ENCODE data around the gene ADGRA1.
"Not testable (repeated sequence)": the region's sequence is repeated elsewhere in the genome, so short reads cannot be mapped to it uniquely, and the experiment has no call there.

Gene ADGRA1

GRCh38 chr10:133126431-133127290 is 38.9 kb downstream of the ADGRA1 start:
- no peak for DNase-seq (ENCODE audit: low read depth in 3 of 3, low spot score in 1 of 3)

DNA sequence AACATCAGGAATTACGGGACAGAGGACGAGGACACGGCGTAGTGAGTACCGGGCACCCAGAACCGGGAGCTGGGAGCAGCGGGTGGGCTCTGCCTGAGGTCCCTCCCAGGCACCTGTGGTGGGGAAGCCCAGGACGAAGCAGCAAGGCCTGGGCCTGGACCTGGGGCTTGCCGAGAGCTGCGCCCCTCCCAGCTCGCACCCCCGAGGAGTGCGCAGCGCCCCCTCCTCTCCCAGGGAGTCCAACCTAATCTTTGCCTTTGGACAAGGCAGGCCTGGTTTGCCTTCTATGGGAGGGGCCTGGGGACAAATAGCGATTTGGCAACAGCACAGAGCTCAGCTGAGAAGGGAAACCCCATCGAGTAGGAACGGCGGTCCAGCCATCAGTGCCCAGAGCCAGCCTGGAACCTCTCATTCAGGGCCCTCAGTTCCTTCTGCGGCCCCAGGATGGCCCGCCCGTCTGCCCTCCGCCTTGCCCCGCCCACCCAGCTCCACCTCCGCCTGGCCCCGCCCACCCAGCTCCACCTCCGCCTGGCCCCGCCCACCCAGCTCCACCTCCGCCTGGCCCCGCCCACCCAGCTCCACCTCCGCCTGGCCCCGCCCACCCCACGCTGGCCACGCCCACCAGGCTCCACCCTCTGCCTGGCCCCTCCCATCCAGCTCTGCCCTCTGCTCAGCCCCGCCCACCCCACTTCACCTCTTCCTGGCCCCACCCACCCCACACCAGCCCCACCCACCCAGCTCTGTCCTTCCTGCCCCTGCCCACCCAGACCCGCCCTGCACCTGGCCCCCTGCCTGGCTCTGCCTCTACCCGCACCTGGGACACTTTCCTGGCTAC is 39.8 kb downstream of the ADGRA1 start:
- DNase-seq (ENCODE audit: low read depth in 3 of 3, low spot score in 1 of 3), result peak in 1 of 3 donors; percentile 18

GRCh38 chr10:133128126-133129070 is 40.7 kb downstream of the ADGRA1 start:
- no peak for DNase-seq (ENCODE audit: low read depth in 3 of 3, low spot score in 1 of 3)

DNA sequence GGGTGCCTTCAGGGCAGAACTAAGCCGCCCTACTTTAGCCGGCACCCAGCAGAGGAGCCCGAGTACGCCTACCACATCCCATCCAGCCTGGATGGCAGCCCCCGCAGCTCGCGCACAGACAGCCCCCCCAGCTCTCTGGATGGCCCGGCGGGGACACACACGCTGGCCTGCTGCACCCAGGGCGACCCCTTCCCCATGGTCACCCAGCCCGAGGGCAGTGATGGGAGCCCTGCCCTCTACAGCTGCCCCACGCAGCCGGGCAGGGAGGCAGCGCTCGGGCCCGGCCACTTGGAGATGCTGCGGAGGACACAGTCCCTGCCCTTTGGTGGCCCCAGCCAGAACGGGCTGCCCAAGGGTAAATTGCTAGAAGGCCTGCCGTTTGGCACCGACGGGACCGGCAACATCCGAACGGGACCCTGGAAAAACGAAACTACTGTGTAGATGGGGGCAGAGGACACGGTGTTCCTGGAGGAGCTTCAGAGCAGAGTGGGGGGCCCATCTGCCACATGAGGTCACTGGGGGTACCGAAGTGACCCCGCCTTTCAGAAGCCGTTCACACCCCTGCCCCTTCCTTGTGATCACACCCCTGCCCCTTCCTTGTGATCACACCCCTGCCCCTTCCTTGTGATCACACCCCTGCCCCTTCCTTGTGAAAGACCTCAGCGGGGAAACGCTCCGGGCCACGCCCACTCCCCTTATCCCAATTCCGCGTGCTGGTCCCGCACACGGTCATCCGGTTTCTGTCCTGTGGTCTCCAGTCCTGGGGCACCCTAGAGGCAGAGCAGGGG is 41.5 kb downstream of the ADGRA1 start:
- DNase-seq (ENCODE audit: low read depth in 3 of 3, low spot score in 1 of 3), result no peak

DNA sequence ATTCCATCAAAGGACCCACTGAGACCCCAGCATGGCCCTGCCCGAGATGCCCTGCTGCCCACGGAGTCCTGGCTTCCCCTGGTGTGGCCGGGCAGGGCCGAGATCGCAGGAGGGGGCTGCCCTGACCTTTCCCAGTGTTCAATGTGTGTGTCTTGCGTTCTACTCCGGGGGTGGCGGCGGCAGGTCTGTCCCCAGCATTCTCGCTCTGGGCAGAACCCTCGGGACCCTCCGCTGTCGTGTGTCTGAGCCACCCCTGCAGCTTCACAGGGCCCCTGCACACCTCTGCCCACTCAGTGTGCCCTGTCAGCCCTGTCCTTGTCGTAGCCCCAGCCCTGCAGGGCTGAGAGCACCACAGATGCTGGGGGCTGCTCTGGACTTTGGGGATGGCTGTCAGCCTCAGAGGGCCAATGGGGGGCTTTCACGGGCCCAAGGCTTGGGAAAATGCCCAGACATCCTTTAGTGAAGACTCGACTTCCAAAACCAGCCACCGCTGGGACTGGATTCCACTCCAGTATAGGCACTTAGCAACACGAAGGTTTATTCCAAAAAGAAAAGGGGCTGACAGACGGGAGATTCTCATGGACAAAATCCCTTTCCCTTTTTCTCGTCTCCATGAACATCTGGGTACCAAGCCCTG is 42.3 kb downstream of the ADGRA1 start:
- DNase-seq (ENCODE audit: low read depth in 3 of 3, low spot score in 1 of 3), result no peak

GRCh38 chr10:133130602-133131001 is 42.9 kb downstream of the ADGRA1 start:
- DNase-seq (ENCODE audit: low read depth in 3 of 3, low spot score in 1 of 3), result no peak

DNA sequence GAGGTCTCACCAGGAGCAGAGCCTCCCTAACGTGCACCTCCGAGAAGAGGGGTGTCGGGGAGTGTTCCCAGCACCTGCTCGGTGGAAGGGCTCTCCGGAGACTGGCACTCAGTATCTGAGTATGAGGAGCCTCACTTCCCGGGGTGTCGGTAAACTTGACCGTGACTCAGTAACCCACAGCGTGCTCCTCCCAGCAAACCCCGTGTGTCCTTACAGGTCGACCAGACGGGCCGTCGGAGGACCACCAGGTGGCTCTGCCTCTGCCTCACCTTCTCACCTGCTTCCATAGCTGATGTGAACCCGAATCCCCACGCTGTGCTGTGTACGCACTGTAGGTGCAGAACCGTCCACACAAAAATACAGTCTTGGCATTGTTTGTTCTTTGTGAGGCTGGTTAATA is 43.3 kb downstream of the ADGRA1 start:
- DNase-seq (ENCODE audit: low read depth in 3 of 3, low spot score in 1 of 3), result no peak

DNA sequence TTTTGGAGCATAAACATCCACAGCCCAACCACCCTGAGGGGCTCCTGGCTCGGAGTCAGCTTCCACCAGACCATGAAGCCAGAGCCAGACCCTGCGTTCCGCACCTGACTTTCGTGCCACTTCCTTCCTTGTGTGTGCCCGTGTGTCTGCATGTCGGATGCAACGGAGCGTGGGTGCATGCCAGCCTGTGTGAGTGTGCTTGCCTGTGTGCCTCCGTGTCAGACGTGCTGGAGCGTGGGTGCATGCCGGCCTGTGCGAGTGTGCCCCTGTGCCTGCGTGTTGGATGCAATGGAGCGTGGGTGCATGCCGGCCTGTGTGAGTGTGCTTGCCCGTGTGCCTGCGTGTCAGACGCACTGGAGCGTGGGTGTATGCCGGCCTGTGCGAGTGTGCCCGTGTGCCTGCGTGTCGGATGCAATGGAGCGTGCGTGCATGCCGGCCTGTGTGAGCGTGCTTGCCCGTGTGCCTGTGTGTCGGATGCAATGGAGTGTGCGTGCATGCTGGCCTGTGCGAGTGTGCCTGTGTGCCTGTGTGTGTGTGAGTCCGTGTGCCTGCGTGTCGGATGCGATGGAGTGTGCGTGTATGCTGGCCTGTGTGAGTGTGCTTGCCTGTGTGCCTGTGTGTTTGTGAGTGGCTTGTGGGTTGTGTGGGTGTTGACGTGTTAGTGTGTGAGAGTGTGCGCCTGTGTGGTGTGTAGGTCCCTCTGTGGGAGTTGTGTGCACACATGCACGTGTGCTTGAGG is 44.2 kb downstream of the ADGRA1 start:
- DNase-seq (ENCODE audit: low read depth in 3 of 3, low spot score in 1 of 3), result no peak

- no peak for DNase-seq (ENCODE audit: low read depth in 3 of 3, low spot score in 1 of 3)
These were observed 45.0 kb downstream of the ADGRA1 start for GRCh38 chr10:133132473-133133291.

DNA sequence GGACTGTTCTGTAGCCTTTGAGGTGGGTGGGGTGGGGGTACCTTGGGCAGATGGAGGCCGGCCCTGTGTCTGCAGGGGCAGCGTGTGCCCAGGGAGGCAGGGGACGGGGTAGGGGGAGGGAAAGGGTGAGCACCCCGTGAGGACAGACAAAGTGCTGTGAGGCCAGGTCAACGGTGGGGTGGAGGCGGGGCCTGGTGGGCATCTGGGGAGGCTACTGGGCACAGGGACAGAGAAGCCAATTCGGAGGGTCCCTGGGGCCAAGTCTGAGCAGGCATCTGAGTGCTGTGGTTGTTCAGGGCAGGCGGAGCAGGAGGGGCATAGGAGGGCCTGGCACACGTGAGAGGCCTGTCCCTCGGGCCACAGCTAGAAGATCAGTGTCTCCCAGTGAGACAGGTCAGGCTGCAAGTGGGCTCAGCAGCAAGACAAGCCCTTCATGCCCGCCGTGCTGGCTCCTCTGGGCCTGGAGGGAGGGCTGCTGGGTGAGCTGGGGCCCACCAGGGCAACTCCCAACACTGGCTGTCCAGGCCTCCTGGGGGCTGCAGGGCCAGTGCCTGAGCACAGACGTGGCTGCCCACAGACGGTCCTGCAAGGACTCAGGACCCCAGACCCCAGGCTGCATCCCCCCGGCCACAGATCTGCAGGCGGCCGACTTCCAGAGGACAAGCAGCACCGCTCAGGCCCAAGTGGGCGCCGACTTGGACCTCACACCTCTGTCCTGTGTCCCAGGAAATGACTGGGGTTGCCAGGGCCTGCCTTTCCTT is 45.9 kb downstream of the ADGRA1 start:
- DNase-seq (ENCODE audit: low read depth in 3 of 3, low spot score in 1 of 3), result no peak

DNA sequence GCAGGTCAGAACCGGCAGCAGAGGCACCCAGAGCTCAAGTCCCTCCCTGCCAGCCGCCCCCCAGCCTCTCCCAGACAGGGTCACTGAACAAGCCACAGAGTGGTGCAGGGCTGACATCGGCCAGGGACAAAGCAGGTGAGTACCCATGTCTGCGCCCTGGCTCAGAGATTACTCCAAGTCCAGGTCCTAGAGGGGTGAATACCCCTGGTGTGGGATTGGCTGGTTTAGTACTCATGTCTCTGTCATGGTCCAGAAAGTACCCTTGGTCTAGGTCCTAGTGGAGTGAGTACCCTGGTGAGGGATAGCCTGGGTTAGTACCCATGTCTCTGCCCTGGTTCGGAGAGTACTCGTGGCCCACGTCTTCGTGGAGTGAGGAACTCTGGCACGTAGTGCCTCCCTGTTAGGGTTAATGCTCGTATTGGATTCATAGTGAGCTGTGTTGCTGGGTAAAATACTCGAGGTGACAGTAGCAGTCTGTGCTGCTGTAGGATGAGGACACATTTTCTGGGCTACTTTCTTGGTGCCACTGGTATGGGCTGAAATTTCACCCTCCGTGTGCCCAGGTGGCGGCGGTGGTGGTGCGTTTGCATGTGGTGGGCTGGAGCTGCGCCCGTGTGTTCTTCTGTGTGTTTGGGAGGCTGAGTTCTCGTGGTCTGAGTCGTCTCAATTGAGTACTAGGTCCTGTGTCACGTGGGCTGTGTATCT is 46.8 kb downstream of the ADGRA1 start:
- DNase-seq (ENCODE audit: low read depth in 3 of 3, low spot score in 1 of 3), result no peak

- no peak for DNase-seq (ENCODE audit: low read depth in 3 of 3, low spot score in 1 of 3)
These were observed 47.4 kb downstream of the ADGRA1 start for GRCh38 chr10:133135116-133135465.

- DNase-seq (ENCODE audit: low read depth in 3 of 3, low spot score in 1 of 3), result not testable (repeated sequence)
These were observed 49.9 kb downstream of the ADGRA1 start for GRCh38 chr10:133137486-133138145.

- no peak for DNase-seq (ENCODE audit: low read depth in 3 of 3, low spot score in 1 of 3)
These were observed 51.9 kb downstream of the ADGRA1 start for GRCh38 chr10:133139551-133140065.

DNA sequence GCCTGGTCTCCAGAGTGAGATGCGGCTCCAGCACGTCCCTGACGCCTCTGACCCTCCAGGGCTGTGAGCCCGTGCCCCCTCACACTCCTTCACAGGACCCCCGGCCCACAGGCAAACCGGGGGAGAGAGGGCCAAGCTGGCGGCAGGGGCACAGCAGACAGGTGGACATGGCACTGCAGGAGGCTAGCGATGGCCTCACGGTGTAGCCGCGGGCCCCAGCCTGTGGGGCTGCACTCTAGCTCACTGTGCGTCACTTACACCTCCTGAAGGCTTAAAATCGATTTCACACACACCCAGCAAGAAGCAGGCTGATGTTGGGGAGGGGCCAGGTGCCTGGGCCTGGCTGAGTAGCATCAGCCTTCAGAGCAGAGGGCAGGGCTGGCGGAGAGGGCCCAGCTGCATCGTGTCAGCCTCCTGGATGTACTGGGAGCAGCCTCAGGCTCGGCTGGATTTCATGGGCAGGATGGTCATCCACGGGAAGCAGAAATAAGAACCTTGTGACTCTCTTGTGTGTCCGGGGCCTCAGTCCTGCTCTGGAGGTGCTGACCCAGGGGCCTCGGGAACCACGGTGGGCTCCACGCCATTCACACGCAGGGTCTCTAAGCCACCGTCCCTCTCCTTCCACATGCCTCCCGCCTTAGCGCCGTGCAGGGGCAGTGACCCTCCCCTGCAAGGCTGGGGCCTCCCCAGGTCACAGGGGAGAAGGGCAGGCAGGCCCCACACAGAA is 52.9 kb downstream of the ADGRA1 start:
- no peak for DNase-seq (ENCODE audit: low read depth in 3 of 3, low spot score in 1 of 3)
